ENCODE data around the gene ADAR.

Gene ADAR

DNA sequence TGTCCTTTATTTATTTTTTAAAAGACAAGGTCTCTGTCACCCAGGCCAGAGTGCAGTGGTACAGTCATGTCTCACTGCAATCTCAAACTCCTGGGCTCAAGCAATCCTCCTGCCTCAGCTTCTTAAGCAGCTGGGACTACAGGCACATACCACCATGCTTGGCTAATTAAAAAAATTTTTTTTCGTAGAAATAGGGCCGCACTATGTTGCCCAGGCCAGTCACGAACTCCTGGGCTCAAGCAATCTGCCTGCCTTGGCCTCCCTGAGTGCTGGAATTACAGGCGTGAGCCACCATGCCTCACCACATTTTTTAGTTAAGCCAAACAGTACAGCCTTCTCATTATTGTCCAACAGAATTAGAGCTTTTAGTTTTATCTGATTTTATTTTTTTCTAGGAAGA lies 7.4 kb upstream of the ADAR start:
- DNase-seq (ENCODE audit: low spot score), result no peak

DNA sequence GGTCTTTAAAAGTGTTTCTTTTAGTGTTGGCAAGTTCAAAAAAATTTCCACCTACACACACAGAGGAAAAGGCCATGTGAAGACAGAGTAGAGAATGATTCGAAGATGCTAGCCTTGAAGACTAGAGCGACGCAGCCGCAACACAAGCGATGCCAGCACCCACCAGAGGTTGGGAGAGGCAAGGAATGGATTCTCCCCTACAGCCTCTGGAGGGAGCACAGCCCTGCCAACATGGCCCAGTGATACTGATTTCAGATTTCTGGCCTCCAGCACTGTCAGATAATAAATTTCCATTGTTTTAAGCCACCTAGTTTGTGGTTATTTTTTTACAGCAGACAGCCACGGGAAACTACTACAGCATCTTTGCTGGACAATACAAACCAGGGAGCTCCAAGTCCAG lies 6.9 kb upstream of the ADAR start:
- no peak for DNase-seq (ENCODE audit: low spot score)

DNA sequence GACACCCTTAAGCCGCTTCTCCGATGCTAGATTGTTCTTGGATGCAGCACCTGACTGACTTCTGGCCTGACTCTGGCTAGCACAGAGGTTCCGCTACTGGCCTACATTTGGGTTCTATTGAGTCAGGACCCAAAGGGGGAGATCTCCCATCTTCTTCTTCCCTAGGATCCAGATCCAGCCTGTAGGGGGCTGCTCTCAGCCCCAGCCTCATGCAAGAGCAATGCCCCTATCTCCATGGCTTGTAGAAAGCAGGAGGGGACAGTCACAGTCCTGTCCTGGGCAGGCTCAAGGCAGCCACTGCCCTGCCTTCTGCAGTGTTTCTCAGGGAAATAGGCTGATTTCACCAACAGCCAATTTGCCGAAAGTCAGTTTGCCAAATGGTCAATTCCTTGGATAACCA lies 6.3 kb upstream of the ADAR start:
- no peak for DNase-seq (ENCODE audit: low spot score)

DNA sequence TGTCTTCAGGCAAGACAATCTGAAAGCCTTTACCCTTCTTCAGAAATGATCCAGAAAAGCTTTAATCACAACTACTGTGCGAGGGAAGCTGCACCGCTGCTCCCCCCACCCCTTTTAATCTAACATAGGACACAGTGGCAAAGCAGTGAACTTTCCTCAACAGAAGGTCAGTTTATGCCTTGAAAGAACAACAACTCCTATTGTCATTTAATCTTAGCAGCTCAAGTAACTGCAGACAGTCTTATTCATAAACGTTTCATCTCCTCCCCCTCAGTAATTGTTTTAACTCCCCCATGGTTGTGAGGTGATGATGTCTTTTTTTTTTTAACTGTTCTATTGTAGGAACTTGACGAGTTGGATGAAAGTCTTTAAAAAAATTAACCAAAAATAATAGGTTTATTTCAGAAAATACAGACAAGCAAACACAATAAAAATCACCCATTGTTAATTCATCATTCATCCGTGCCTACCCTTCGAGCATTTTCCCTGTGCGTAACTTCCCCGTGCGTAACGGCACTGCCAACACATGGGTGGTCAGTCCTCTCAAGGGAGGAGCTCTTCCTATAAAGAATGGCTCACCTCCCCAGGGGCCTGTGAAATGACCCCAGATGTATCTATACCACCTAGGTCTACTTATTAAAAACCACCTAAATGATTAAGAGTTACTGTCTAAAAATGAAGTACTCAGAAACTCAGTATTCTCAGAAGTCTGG lies 3.3 kb upstream of the ADAR start:
- DNase-seq (ENCODE audit: low spot score), result no peak

DNA sequence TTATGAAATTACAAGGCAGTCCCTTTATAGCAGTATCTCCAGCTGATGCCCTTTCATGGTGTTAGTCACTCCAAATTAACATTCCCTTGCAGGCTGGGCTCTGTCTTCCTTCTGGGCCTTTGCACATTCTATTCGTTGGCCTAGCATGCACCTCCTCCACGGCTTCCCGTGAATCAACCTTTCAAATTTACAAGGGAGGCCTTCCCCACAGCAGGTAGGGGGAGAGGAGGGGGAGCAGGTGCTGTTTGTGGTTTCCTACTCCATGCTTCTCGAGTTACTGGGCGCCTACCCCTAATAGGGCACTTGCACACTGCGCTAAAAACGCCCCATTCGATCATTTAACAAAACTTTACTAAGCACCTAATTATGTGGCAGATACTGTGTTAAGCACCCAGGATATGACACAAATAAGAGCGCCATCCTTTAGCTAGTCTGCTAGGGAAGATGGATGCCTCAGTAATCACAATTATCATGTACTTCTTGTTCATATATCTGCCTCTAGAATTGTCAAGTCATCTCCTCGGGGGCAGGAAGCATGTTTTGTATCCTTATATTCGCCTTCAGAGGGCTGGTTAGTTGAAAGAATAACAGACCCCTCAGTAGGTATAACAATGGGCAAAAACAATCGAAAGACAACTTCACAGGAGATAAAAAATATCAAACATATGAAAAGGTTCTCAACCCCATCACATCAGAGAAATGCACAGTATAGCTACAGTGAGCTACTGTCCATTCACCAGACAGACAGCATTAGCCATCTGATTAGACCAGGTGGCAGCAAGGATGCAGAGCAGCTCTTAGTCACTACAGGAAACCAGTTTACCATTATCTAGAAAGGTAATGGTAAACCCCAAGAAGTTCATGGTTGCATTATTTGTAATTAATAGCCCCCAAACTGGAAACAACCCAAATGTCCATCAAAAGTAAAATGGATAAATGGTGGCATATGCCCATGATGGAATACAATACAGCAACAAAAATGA lies 1.7 kb upstream of the ADAR start:
- peak; percentile 21 for DNase-seq (ENCODE audit: low spot score)

DNA sequence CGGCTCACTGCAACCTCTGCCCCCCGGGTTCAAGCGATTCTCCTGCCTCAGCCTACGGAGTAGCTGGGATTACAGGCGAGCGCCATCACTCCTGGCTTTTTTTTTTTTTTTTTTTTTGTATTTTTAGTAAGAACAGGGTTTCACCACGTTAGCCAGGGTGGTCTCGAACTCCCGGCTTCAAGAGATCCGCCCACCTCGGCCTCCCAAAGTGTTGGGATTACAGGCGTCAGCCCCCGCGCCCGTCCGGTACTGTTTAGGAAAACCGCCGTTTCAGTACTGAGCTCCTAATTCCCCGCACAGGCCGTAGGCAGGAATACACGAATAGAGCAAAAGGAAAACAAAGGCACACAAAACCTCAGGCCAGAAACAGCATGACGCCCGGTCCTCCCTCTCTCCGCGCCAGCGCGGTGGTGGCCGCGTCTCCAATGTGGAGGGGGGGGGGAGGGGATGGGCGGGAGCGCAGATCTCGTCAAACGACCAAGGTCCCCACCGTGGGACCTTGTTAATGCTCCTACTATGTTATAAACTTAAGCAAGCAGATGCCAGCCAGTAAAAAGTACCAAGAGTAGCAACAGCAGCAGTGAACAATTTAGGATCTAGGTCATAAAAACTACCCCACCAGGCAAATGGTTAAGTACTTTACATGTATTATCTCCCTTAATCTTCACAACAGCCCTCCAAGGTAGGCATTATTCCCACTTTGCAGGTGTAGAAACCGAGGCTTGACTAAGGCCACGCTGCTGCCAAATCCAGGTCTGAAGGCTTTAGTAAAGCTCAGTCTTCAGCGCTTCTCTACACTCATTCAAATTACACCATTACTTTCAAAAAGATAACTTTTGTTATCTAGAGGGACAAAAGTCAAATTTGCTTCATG lies 648 bp upstream of the ADAR start:
- peak; percentile 66 for DNase-seq (ENCODE audit: low spot score)

DNA sequence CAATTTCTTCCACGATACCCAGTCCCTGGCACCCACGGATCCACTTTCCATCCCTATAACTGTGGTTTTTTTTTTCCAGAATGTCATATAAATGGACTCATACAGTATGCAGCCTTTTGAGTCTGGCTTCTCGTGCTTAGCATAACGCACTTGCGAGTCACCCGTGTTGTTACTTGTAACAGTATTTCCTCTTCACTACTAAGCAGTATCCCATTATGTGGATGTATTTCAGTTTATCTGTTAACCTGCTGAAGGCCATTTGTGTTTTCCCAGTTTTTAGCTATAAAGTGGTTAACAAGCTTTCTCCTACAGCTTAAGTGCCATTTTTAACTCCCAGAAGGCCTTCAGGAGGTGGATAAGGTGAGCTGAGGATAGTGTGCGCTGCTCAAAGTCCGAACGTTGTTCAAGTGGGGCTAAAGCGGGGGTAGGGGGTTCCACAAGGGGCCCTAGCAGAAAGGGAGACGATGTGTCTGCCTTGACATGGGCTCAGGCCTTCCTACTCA lies 829 bp downstream of the ADAR start:
- DNase-seq (ENCODE audit: low spot score), result peak; percentile 24

DNA sequence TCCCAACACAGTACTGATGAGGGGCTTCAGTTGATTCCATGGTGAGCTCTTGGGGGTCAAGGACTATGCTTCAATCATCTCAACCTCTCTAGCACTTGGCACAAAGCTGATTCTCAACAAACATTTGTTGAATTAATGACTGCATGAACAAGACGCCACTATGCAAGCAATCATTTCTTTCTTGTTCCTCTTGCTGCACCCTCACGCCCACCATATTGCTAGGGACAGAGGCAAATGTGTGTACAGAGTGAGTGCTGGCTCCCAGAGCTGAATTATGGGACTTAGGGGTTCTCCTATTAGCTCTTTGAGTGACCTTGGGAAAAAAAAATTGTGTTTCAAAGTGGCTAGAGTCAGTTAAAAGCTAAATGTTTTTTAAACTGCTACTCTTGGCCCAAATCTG lies 2.5 kb downstream of the ADAR start:
- DNase-seq (ENCODE audit: low spot score), result no peak

DNA sequence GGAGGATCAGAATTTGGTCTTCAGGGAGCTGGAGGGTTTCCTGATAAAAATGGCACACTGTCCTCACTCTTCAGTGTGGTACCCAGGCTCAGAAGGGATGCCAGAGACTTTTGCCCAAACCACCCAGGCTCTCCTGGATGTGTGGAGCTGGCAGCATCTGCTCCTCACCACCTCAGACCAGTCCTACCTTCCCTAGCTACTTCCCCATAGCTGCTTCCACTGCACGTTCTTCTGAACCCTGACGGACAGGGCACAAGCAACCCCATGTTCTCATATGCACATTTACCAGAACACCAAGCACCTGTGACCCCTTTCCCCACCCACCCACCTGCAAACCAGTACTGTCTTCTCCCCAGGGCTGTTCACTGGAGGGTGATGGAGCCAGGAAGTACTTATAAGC lies 4.7 kb downstream of the ADAR start:
- no peak for DNase-seq (ENCODE audit: low spot score)

DNA sequence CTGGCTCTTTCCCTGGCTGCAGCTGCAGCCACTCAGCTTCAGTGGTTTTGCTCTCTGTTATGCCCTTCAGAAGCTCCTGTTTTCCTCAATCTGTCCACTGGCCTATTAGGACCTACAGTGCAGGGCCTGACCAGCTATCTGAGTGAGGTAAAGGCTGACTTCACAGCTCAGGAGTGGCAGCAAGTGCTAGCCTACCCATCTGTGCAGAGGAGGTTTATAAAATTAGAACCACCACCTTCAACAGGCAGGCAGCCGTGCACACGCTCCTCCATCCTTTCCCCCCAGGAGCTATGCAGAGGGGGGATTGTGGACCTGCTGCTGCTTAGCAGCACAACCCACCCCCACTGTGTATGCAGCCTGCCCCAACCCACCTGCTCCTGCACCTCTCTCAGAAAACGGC lies 8.3 kb downstream of the ADAR start:
- no peak for DNase-seq (ENCODE audit: low spot score)

DNA sequence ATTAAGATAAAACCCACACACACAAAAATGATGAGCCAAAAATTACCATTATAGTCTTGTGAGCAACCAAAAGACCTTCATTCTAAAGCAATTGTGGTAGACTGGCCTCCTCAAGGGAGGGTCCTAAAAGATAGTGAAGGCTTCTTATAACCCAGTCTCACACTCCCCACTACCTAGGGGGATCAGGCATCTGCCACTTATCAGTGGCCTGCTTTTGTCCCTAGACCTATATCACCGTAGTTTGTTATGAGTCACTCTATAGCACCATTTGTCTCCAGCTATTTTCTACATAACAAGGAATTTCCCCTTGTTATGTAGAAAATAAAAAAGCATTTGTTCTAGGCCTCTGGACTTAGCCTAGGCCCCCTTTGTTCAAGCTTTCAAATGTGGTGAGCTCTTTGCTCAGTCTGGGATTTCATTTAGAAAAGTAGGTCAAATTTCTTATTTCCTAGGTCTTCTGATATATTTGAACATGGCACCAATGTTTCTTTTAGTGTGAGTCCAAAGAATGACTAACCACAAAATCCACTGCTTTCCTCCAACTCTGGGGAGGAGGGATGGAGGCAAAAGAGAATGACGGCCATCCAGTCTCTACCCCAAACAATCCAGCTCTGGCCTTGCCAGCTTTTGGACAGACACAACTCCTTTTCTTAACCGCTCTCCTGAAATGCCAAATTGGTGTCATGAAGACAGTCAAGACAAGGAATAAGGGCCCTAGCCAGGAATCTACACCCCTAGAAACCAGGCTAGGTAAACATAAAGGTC lies 8.9 kb downstream of the ADAR start:
- DNase-seq (ENCODE audit: low spot score), result no peak

DNA sequence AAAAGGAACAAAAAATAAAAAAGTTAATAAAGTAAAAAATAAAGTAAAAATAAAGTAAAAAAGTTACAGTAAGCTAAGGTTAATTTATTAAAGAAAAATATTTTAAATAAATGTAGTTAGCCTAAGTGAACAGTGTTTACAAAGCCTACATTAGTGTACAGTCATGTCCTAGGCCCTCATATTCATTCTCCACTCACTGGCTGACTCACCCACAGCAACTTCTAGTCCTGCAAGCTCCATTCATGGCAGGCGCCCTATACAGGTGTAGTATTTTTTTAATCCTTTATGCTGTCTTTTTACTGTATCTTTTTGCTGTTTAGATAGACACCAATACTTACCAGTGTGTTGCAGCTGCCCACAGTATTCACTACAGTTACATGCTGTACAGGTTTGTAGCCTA lies 12.4 kb downstream of the ADAR start:
- no peak for DNase-seq (ENCODE audit: low spot score)

DNA sequence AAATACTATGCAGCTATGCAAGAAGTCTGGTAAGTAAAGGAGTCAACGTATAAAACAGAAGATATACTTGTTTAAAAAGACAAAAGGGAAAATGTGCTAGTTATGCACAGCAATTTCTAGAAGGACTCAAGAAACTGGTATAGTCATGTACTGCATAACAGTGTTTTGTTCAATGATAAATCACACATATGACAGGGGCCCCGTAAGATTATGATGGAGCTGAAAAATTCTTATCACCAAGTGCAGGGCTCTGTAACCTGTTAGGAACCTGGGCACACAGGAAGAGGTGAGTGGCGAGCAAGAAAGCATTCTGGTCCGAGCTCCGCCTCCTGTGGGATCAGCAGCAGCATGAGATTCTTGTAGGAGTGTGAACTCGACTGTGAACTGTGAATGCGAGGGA lies 13.2 kb downstream of the ADAR start:
- no peak for DNase-seq (ENCODE audit: low spot score)

DNA sequence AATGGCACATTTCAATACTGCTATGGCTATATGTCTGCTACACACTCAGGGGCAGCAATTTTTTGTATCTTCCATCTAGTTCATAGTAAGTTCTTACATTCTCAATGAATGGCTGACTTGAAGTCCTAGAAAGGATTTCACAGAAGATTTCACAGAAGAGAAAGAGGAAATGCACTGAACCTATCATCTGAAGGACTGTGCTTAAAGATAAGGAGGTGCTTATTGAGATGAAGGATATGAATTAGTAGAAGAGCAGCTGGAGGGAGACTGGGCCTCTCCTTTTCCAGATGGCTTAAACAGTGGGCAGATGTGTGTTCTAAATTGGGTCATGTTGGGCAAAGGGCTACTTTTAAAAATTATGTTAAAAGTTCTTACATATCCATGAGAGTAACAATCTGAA lies 14.6 kb downstream of the ADAR start:
- no peak for DNase-seq (ENCODE audit: low spot score)

DNA sequence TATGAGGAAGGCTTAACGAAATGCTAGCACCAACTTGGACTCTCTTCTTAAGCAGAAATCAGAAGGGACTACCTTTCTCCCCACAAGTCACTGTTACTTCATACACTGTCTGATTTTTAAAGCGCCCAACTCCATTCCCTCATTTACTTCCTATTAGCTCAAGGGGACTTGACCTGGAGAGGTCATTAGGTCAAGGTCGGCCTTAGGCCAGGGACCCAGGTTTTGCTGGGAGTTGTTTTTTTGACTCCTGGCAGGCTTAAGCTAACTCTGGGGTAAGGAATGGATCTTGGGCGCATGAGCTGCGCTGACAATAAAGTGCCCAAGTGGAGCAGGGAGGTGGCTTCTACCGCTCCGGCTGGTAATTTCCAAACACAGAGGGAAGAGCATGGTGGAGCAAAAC lies 16.8 kb downstream of the ADAR start:
- no peak for DNase-seq (ENCODE audit: low spot score)

DNA sequence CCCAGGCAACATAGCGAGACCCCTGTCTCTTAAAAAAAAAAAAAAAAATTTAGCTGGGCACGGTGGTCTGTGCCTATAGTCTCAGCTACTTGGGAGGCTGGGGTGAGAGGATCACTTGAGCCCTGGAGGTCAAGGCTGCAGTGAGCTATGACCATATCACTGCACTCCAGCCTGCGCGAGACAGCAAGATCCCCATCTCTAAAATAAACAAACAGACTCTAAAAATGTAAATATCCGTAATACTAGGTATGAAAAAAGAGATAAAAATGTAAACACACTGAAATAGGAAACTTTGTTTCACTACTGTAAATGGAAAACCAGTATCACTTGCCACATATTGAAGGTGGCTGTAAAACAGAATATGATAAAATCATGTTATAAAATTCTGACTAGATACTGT lies 17.2 kb downstream of the ADAR start:
- DNase-seq (ENCODE audit: low spot score), result no peak

DNA sequence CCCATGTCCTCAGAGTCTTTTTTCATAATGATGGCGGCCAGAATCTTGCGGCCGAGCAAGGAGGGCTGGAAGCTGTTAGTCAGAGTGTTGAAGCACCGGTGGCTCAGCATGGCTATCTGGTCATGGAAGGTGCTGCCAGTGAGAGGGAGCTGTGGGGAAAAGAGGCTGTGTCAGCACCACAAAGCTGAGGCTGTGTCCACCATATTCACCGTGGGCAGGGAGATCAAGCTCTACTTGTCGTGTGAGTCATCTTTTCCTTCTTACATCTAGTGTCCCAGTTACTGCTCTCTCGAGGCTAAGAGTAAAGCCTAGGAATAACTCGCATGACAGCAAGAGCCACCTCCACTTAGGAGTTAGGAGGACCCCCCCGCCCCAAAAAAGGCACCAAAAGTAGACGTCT lies 18.2 kb downstream of the ADAR start:
- DNase-seq (ENCODE audit: low spot score), result no peak

DNA sequence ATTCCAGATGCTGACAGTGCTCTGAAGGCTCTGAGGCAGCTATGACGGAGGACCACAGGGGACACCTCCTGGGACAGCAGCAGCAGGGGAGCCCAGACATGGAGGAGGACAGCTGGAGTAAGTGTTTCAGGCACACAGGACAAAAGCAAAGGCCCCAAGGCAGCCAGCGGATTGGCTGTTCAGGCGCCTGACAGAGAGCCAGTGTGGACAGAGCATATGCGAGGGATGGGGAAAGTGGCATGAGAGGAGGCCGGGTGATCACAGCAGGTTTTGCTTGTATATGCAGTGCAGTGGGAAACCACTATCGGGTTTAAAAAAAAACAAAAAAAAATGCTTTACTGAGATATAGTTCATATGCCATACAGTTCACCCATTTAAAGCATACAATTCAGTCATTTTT lies 21.3 kb downstream of the ADAR start:
- DNase-seq (ENCODE audit: low spot score), result no peak

DNA sequence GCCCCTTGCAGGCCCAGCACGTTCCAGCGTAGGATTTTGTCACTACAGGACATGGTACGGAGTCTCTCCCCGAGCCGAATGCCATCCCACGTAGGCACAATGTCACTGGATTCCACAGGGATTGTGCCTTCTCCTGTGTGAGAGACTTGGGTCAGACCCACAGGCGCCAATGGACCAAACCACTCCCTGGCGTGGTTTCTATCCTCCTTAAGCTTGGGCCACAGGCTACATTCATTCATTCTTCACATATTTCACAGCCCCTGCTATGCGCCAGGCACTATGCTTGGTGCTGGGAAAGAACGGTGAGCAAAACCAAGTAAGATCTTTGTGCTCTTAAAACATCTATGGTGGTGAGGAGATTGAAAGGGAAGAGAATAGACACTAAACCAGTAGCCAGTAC lies 21.8 kb downstream of the ADAR start:
- no peak for DNase-seq (ENCODE audit: low spot score)

DNA sequence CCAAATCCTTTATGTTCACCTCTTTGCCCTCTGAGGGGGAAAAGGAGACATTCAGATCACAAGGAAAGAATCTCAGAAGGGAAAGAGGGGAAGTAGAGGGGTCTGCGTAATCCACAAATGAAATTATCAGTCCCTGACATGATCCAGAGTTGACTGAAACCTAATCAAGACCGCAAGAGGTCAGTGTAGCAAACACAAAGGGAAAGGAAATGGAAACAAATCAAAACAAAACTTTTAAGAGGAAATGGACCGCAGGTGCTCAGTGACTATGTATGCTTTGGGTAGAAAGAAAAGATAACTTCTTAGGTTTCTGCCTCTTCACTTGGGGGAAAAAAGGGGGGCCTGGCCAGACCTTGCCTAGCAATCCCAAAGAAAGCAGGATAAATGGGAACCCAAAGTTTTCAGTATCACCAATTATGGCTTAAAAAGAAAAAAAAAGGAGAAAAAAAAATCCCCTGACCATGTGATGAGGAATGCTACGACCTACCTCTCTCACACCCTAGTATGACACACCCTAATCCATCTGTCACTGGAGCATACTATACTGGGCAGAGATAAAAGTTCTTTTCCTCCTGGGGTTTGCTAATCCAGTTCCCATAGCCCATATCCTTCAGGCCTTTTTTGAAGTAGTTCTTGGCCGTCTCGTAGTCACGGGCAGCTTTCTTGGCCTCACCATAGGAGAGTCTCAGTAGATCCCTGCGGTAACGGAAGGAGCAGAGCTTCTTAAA lies 23.6 kb downstream of the ADAR start:
- DNase-seq (ENCODE audit: low spot score), result no peak

DNA sequence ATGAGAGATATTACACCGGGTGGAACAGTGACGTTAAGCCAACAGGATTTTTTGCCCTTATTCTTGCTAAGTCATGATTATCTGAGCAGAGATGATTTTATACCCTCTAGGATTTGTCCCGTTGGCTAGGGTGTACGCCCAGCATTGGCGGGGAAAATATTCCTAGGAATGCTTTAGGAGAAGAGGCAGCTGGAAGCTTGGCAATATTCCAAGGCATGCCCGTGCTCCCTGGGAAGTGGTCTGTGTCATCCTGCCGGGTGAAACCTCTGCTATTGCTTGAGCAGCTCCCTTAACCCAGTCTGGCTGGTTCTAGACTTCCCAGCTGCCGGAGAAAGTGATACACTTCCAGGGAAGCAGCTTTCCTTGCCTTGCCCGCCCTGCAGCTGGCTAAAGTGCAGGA lies 24.2 kb downstream of the ADAR start:
- no peak for DNase-seq (ENCODE audit: low spot score)
